SU-DHL-6 (cell line): ENCODE data around the gene PHYHIPL.

Experiments
- EZH2phosphoT487 ChIP-seq: fragments of 200-600 bp; sonication (generic), shearing (Covaris generic); conservative IDR thresholded peaks from 2 replicates; pipeline ENCODE4 v1.6.1; 2018; ENCODE audit warnings: mild to moderate bottlenecking, antibody characterized with exemption, low read length, moderate library complexity, mixed read lengths
- TF ChIP-seq, protein P1 (sequence below): fragments of 200-600 bp; sonication (generic); IDR thresholded peaks from one replicate; pipeline ENCODE4 v1.5.1; 2017; ENCODE audit warnings: antibody characterized with exemption, mild to moderate bottlenecking, low read length, moderate library complexity; ENCODE audit not compliant: insufficient read depth, poor library complexity, severe bottlenecking

DNA sequence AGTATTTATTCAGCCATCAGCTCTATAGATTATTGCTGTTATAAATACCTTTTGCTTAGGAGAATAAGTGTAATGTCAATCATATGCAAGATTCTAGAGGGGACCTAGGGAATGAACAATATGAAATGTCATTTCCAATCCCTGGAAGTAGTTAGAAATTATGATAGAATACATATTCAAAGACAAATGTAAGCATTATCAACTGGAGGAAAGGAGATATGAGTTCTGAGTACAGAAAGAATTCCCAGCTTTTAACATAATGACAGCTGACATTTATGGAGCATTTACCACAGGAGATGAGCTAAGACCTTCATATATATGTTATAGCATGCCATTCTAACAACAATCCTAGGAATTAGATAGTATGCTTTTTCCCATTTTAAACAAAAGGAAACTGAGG, 99.7 kb downstream of the PHYHIPL start:
- TF ChIP-seq, protein P1, sequence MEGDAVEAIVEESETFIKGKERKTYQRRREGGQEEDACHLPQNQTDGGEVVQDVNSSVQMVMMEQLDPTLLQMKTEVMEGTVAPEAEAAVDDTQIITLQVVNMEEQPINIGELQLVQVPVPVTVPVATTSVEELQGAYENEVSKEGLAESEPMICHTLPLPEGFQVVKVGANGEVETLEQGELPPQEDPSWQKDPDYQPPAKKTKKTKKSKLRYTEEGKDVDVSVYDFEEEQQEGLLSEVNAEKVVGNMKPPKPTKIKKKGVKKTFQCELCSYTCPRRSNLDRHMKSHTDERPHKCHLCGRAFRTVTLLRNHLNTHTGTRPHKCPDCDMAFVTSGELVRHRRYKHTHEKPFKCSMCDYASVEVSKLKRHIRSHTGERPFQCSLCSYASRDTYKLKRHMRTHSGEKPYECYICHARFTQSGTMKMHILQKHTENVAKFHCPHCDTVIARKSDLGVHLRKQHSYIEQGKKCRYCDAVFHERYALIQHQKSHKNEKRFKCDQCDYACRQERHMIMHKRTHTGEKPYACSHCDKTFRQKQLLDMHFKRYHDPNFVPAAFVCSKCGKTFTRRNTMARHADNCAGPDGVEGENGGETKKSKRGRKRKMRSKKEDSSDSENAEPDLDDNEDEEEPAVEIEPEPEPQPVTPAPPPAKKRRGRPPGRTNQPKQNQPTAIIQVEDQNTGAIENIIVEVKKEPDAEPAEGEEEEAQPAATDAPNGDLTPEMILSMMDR: no peak
- no peak for TF ChIP-seq EZH2phosphoT487
